OCI-LY1 (cell line): ENCODE results near the gene ADCY9.
"Not testable (repeated sequence)": the region's sequence is repeated elsewhere in the genome, so short reads cannot be mapped to it uniquely, and the experiment has no call there.

Source experiments
- H2AFZ ChIP-seq: fragments of 200-600 bp; sonication (generic), shearing (Covaris generic); 2 replicates; pipeline ENCODE4 v1.6.0; 2014; ENCODE audit warnings: antibody characterized with exemption, mild to moderate bottlenecking, low read length
- H3F3A ChIP-seq: fragments of 200-600 bp; sonication (generic), shearing (Covaris generic); 2 replicates; pipeline ENCODE4 v1.6.0; 2014; ENCODE audit warnings: mild to moderate bottlenecking, antibody characterized with exemption, low read length, moderate library complexity; ENCODE audit not compliant: insufficient read depth
- H3K27ac ChIP-seq: fragments of 200-600 bp; sonication (generic); 2 replicates; pipeline ENCODE4 v1.5.1; 2014; ENCODE audit warnings: low read length, mixed run types, mild to moderate bottlenecking, low read depth; ENCODE audit not compliant: poor library complexity, severe bottlenecking
- H3K27me3 ChIP-seq: fragments of 200-600 bp; sonication (generic); 2 replicates; pipeline ENCODE4 v1.6.0; 2014; ENCODE audit warnings: antibody characterized with exemption, mild to moderate bottlenecking, low read length, moderate library complexity; ENCODE audit not compliant: insufficient read depth
- H3K36me3 ChIP-seq: fragments of 200-600 bp; sonication (generic); 2 replicates; pipeline ENCODE4 v1.6.1; 2014; ENCODE audit warnings: mild to moderate bottlenecking, antibody characterized with exemption, low read length, moderate library complexity, mixed read lengths; ENCODE audit not compliant: insufficient read depth
- H3K4me1 ChIP-seq: fragments of 200-600 bp; sonication (generic); 2 replicates; pipeline ENCODE4 v1.5.1; 2014; ENCODE audit warnings: mild to moderate bottlenecking, low read length, moderate library complexity; ENCODE audit not compliant: insufficient read depth, severe bottlenecking
- H3K4me2 ChIP-seq: fragments of 200-600 bp; sonication (generic), shearing (Covaris generic); 2 replicates; pipeline ENCODE4 v1.6.1; 2014; ENCODE audit warnings: low read length
- H3K4me3 ChIP-seq: fragments of 200-600 bp; sonication (generic); 2 replicates; pipeline ENCODE4 v1.5.1; 2014; ENCODE audit warnings: low read length, low read depth, mild to moderate bottlenecking, mixed read lengths; ENCODE audit not compliant: poor library complexity, severe bottlenecking
- H3K79me2 ChIP-seq: fragments of 200-600 bp; shearing (Covaris generic); 2 replicates; pipeline ENCODE4 v1.6.1; 2016; ENCODE audit warnings: mixed run types, low read length, mixed read lengths; ENCODE audit not compliant: insufficient read depth
- H3K9ac ChIP-seq: fragments of 200-600 bp; sonication (generic), shearing (Covaris generic); 2 replicates; pipeline ENCODE4 v1.6.1; 2014; ENCODE audit warnings: mild to moderate bottlenecking, low read length, mixed read lengths
- H3K9me2 ChIP-seq: fragments of 200-600 bp; sonication (generic), shearing (Covaris generic); 2 replicates; pipeline ENCODE4 v1.6.1; 2014; ENCODE audit warnings: low read depth, mild to moderate bottlenecking, low read length, mixed read lengths
- H3K9me3 ChIP-seq: fragments of 200-600 bp; shearing (Covaris generic); 2 replicates; pipeline ENCODE4 v1.6.1; 2014; ENCODE audit warnings: low read length, mixed read lengths
- H4K20me1 ChIP-seq: fragments of 200-600 bp; sonication (generic), shearing (Covaris generic); 2 replicates; pipeline ENCODE4 v1.6.0; 2016; ENCODE audit warnings: mild to moderate bottlenecking, low read length; ENCODE audit not compliant: insufficient read depth
- CTCF ChIP-seq: fragments of 200-600 bp; sonication (generic), shearing (Covaris generic); IDR thresholded peaks from 2 replicates; pipeline ENCODE4 v1.5.1; 2017; ENCODE audit warnings: mild to moderate bottlenecking, antibody characterized with exemption, low read length, moderate library complexity, mixed read lengths
- EZH2 ChIP-seq: fragments of 200-600 bp; sonication (generic), shearing (Covaris generic); IDR thresholded peaks from 2 replicates; pipeline ENCODE4 v1.8.0; 2017; ENCODE audit warnings: borderline replicate concordance, mixed run types, mild to moderate bottlenecking, antibody characterized with exemption, low read length, moderate library complexity, mixed read lengths

ADCY9 gene

GRCh38 chr16:4049031-4049430 lies 67.2 kb downstream of the ADCY9 start:
- H3K27ac ChIP-seq = no peak overlapping the region
- H3K4me1 ChIP-seq = no peaks in the 10 kb centered on the region
- TF ChIP-seq CTCF (no peak), EZH2 (no peak)
- no peaks in the 10 kb centered on the region for H4K20me1 ChIP-seq
- H3K4me2 ChIP-seq = no peak overlapping the region
- H3F3A ChIP-seq = no peaks in the 10 kb centered on the region
- H3K4me3 ChIP-seq = no peak overlapping the region
- no peaks in the 10 kb centered on the region for H3K9me3 ChIP-seq
- H3K27me3 ChIP-seq = peaks cover 5% of the 10 kb centered on the region; the same call in 1 of the 2 replicates
- no peaks in the 10 kb centered on the region for H3K79me2 ChIP-seq
- H3K36me3 ChIP-seq = no peaks in the 10 kb centered on the region
- no peak overlapping the region for H2AFZ ChIP-seq
- no peak overlapping the region for H3K9ac ChIP-seq
- H3K9me2 ChIP-seq = no peaks in the 10 kb centered on the region

GRCh38 chr16:4048481-4048880 lies 67.8 kb downstream of the ADCY9 start:
- no peak for TF ChIP-seq CTCF
- no peak for TF ChIP-seq EZH2
- Histone ChIP-seq H3F3A (no peaks in the 10 kb centered on the region), H3K27ac (no peak overlapping the region), H3K9me2 (no peaks in the 10 kb centered on the region), H3K36me3 (no peaks in the 10 kb centered on the region), H3K4me2 (no peak overlapping the region), H3K79me2 (no peaks in the 10 kb centered on the region), H3K4me1 (no peaks in the 10 kb centered on the region), H3K9ac (no peak overlapping the region), H4K20me1 (no peaks in the 10 kb centered on the region), H3K4me3 (no peak overlapping the region), H3K9me3 (no peaks in the 10 kb centered on the region), H3K27me3 (peaks cover 5% of the 10 kb centered on the region; the same call in 1 of the 2 replicates), H2AFZ (no peak overlapping the region)

GRCh38 chr16:4046221-4046620 lies 70.0 kb downstream of the ADCY9 start:
- Histone ChIP-seq H3F3A (no peaks in the 10 kb centered on the region), H3K27me3 (no peaks in the 10 kb centered on the region), H3K4me3 (no peak overlapping the region), H2AFZ (no peak overlapping the region), H3K9ac (no peak overlapping the region), H4K20me1 (no peaks in the 10 kb centered on the region), H3K9me2 (no peaks in the 10 kb centered on the region), H3K27ac (no peak overlapping the region), H3K4me1 (no peaks in the 10 kb centered on the region), H3K4me2 (no peak overlapping the region), H3K79me2 (no peaks in the 10 kb centered on the region), H3K9me3 (no peaks in the 10 kb centered on the region), H3K36me3 (no peaks in the 10 kb centered on the region; the same call in 1 of the 2 replicates)
- TF ChIP-seq EZH2 = no peak
- no peak for TF ChIP-seq CTCF

GRCh38 chr16:4045561-4045960 lies 70.7 kb downstream of the ADCY9 start:
- not testable (repeated sequence) for H3K4me2 ChIP-seq, H3K36me3 ChIP-seq, H3K27me3 ChIP-seq, H2AFZ ChIP-seq, H3K4me1 ChIP-seq, H3K79me2 ChIP-seq, H3K9ac ChIP-seq, H3K4me3 ChIP-seq, H3F3A ChIP-seq, H4K20me1 ChIP-seq, H3K27ac ChIP-seq, H3K9me3 ChIP-seq, H3K9me2 ChIP-seq
